C4-2B (cell line): ENCODE results near the gene SSX2IP.

Source experiments
- CTCF ChIP-seq: fragments of 450-650 bp; conservative IDR thresholded peaks from 2 replicates; pipeline ENCODE4 v1.5.1; 2017; ENCODE audit warnings: mild to moderate bottlenecking
- ZFX ChIP-seq: fragments of 450-650 bp; IDR thresholded peaks from 2 replicates; pipeline ENCODE4 v1.6.1; 2017

- TF ChIP-seq CTCF = no peak
- no peak for TF ChIP-seq ZFX
These were observed 15.2 kb downstream of the SSX2IP start for GRCh38 chr1:84675106-84675505.
